ENCODE results near the gene ZBTB45. TPM values are rescaled to one million over a fixed set of nuclear protein-coding genes. Genes with fewer than 3 reads are reported as not detected.
A peak's percentile ranks its signal among the peaks of the same experiment; 100 is the strongest.
"Not testable (repeated sequence)": the region's sequence is repeated elsewhere in the genome, so short reads cannot be mapped to it uniquely, and the experiment has no call there.

Gene ZBTB45
- polyA plus RNA-seq, 1 donor = 9.1 TPM

GRCh38 chr19:58555369-58555885, 35.8 kb upstream of the ZBTB45 start:
- no peak for DNase-seq

DNA sequence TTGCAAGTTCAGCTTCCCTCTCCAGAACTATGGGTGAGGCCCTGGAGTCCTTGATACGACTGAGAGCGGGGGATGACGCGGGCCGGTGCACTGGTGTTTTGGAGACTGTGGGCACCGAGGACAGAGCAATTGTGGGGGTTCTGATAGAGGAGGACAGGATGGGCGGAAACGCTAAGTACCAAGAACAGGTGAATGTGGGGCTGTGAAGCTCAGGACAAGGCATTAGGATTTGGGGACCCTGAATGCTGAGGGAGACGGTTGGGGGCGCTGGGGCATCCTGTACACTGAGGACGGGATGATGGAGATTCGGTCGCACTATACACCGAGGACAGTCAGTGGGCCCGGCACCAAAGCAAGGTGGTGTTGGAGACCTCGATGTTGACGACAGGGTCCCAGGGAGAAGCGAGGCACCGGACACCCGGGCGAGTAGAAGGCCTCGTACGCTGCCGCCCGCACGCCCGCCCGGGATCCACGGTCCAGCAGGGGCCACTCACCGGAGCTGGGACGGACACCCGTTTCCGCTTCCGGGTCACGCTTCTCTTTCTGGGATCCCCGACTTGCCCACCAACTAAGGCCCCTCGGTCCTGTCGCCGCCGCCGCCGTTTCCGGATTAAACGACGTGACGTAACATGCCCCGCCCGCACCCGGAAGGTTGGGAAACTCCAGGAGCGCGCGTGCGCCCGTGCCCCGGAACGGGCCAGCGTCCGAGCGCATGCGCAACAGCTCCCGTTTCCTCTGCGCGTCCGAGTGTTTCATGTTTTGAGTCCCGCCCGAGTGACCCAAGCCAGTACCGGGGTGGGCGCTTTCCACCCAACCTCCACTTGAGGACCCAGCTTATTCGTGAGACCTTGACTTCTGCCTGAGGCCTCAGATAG, 35.1 kb upstream of the ZBTB45 start, which contains the start of gene CHMP2A:
CHMP2A (minus strand) TSS at position 612 of the 875 bp plus-strand sequence. CDS start 893 bp downstream, outside the sequence.
- peak; percentile 97 for DNase-seq

- no peak for DNase-seq
Observed at GRCh38 chr19:58553799-58554493, 34.3 kb upstream of the ZBTB45 start.

DNA sequence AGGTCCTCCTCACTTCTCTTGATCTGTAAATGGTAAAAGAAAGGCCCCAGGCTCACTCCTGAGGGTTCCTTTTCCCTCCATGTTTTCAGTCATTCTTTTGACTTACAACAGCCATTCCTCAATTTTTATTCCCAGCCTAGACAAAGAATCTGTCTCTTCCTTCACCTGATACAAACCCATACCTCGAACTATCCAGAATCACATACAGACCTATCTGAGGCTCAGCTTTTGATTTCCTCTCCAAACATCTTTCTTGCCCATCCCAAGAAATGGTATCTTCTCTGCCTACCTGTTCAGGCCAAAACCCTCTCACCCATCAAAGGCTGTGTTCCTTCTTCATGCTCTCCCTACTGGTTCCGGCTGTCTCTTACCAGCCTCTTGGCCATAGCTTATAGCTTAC, 33.0 kb upstream of the ZBTB45 start:
- DNase-seq = no peak

GRCh38 chr19:58551577-58552471, 32.2 kb upstream of the ZBTB45 start:
- no peak for DNase-seq

- no peak for DNase-seq
Observed at GRCh38 chr19:58551123-58551497, 31.5 kb upstream of the ZBTB45 start.

DNA sequence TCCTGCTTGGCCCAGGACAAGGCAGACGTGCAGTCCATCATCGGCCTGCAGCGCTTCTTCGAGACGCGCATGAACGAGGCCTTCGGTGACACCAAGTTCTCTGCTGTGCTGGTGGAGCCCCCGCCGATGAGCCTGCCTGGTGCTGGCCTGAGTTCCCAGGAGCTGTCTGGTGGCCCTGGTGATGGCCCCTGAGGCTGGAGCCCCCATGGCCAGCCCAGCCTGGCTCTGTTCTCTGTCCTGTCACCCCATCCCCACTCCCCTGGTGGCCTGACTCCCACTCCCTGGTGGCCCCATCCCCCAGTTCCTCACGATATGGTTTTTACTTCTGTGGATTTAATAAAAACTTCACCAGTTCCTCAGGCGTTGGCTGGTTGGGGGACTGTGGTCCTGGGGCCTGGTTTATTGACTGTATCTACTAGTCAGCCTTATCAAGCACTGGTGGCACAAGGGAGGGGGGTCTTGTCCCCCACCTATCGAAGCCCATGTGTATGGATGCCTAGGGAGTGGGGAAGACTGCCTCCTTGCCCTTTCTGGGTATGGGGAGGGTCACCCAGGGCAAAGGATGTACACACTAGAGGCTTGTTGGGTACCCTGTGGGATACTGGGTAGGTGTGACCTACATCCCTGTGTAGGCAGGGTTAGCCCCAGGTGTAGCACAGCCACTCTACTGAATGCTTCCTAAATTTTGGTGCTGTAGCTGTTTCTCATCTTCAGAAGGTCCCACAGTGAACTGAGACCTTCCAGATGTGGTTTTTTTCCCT, 30.9 kb upstream of the ZBTB45 start:
- no peak for DNase-seq

DNA sequence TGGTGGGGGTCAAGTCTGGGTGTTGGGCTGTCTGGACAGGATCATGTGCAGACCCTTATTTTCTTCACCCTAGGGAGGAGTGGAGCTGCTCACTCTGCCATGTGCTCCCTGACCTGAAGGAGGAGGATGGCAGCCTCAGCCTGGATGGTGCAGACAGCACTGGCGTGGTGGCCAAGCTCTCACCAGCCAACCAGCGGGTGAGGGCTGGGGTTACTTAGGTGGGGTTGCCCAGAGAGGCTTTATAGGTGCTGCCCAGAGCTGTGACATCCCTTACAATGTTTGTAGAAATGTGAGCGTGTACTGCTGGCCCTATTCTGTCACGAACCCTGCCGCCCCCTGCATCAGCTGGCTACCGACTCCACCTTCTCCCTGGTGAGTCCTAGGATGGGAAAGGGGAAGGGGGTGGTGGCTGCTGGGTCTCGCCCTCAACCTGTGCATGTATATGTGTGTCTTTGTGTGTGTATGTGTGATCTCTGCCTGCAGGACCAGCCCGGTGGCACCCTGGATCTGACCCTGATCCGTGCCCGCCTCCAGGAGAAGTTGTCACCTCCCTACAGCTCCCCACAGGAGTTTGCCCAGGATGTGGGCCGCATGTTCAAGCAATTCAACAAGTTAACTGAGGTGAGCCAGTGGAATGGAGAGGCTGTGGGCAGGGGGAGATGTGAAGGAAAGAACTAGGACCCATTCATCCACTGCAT, 30.2 kb upstream of the ZBTB45 start:
- DNase-seq = no peak

DNA sequence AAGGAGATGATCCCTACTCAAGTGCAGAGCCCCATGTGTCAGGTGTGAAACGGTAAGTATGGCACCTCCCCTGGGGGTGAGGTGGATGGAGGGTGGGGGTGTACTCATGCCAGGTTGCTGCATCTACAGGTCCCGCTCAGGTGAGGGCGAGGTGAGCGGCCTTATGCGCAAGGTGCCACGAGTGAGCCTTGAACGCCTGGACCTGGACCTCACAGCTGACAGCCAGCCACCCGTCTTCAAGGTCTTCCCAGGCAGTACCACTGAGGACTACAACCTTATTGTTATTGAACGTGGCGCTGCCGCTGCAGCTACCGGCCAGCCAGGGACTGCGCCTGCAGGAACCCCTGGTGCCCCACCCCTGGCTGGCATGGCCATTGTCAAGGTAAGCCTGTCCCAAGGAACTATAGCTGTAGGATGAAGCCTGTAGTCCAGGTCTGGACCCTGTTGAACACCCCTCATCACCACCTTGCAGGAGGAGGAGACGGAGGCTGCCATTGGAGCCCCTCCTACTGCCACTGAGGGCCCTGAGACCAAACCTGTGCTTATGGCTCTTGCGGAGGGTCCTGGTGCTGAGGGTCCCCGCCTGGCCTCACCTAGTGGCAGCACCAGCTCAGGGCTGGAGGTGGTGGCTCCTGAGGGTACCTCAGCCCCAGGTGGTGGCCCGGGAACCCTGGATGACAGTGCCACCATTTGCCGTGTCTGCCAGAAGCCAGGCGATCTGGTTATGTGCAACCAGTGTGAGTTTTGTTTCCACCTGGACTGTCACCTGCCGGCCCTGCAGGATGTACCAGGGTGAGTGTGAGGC, 29.5 kb upstream of the ZBTB45 start:
- no peak for DNase-seq

GRCh38 chr19:58547323-58548312, 28.0 kb upstream of the ZBTB45 start:
- DNase-seq = no peak

- no peak for DNase-seq
Observed at GRCh38 chr19:58546019-58546530, 26.5 kb upstream of the ZBTB45 start.

DNA sequence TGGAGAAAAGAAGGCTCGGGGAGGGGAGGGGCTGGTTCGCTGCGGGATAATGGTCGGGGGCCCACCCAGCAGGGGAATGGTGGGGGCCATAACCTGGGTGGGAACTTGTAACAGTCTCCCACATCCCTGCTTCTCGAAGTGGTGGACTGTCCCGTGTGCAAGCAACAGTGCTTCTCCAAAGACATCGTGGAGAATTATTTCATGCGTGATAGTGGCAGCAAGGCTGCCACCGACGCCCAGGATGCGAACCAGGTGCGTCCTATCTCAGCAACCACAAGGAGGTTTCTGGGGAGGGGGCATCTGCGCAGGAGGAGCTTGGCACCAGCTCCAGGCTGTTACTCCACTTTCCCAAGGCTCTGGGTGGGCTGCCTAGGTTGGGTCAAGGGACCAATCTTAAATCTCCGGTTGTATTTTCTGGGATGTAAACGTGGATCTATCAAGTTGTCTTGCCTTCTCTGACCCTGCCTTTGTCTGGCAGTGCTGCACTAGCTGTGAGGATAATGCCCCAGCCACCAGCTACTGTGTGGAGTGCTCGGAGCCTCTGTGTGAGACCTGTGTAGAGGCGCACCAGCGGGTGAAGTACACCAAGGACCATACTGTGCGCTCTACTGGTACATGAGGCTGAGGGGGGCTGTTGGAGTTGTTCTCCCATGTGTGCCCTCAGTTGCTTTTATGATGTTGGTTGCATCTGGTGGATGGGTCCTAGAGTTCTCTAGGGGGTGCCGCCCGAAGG, 25.8 kb upstream of the ZBTB45 start:
- DNase-seq = no peak

GRCh38 chr19:58544591-58545285, 25.1 kb upstream of the ZBTB45 start:
- no peak for DNase-seq

GRCh38 chr19:58543826-58544590, 24.4 kb upstream of the ZBTB45 start, which contains the start of gene TRIM28:
Gene TRIM28 (plus strand): TSS chr19:58544064. CDS start chr19:58544758, 694 bp downstream.
- DNase-seq = peak; percentile 99

GRCh38 chr19:58542641-58543372, 23.2 kb upstream of the ZBTB45 start:
- DNase-seq = not testable (repeated sequence)
